K562 (cell line): ENCODE results near the gene PANX1. TPM values are rescaled to one million over a fixed set of nuclear protein-coding genes. Genes with fewer than 3 reads are reported as not detected.

ENCODE experiments used
- FOXK2 ChIP-seq, 2 experiments: fragments of 450-650 bp; IDR thresholded peaks in 1 of 2; conservative IDR thresholded peaks in 1 of 2; 2 replicates each; pipeline ENCODE4 v1.6.1; 2016; ENCODE audit warnings: low read depth in 2 of 2, mild to moderate bottlenecking in 1 of 2
- ZBTB5 ChIP-seq: fragments of 450-650 bp; IDR thresholded peaks from 2 replicates; pipeline ENCODE4 v1.6.1; 2017; ENCODE audit warnings: antibody characterized with exemption
- ZNF12 ChIP-seq: sonication (generic); formaldehyde crosslinking; IDR thresholded peaks from 2 replicates; pipeline ENCODE4 v1.4.0; 2020; ENCODE audit warnings: mild to moderate bottlenecking, missing genetic modification reagents
- ZNF592 ChIP-seq: fragments of 450-650 bp; IDR thresholded peaks from 2 replicates; pipeline ENCODE4 v1.6.1; 2017; ENCODE audit warnings: antibody characterized with exemption, mild to moderate bottlenecking
- polyA plus RNA-seq, 8 experiments: library from polyadenylated mRNA; depleted of rRNA in 4 of 8; stranded (reverse) in 5 of 8; unstranded in 3 of 8; fragments of >200 nt; fragmentation: Nextera tagmentation in 2 of 8; fragmentation: Illumina TruSeq in 1 of 8; extraction: Ambion mirVana in 2 of 8; extraction: Trizol in 1 of 8; gene quantifications; 2 replicates each; pipeline versions ENCODE4 v1.2.1 to v1.2.3, GENCODE V29; 2011 to 2014; ENCODE audit warnings: inconsistent platforms in 1 of 8, missing spikeins in 1 of 8
- total RNA-seq, 7 experiments: library from RNA; depleted of rRNA in 6 of 7; stranded (reverse); fragments of >200 nt in 6 of 7; fragmentation: Illumina TruSeq in 2 of 7; extraction: Trizol in 2 of 7; gene quantifications; 2 replicates each; pipeline versions ENCODE4 v1.2.1 to v1.2.3, GENCODE V29; 2011 to 2021; ENCODE audit warnings: low replicate concordance in 1 of 7

The PANX1 gene
- total and polyA plus RNA-seq, 9 of the 15 experiments (the other 6 are each of a cell fraction or from before 2014, with no cell fraction given): 1.9 to 14.8 (median 10.1) TPM

- TF ChIP-seq ZNF592 (no peak), ZBTB5 (no peak), FOXK2 (conservative IDR thresholded peaks at IDR 0.05 in 1 of 2, IDR thresholded peaks at IDR 0.05 in 1 of 2; ENCODE audit: low read depth in 2 of 2) (no peak), ZNF12 (CRISPR knock-in tag) (no peak)
These were observed 52.9 kb downstream of the PANX1 start (continued) for GRCh38 chr11:94181526-94181925.
